T-helper 2 cell treated with Interferon-gamma antibody and Interleukin-4, amounts not matched to agents 5 μg/mL and 100 μg/mL, for 36 hours (primary cell): Measurements from ENCODE around the gene EVA1A.

Experiments
- DNase-seq: peaks from one replicate; pipeline ENCODE4 v3.0.0; 2021; ENCODE audit warnings: low spot score
- H3K27ac Mint-ChIP-seq: one replicate; pipeline ENCODE4 v1.8.0; 2021; ENCODE audit warnings: mild to moderate bottlenecking, mixed read lengths
- H3K27me3 Mint-ChIP-seq: one replicate; pipeline ENCODE4 v1.8.0; 2021; ENCODE audit warnings: low read depth, mixed read lengths
- H3K36me3 Mint-ChIP-seq: one replicate; pipeline ENCODE4 v1.8.0; 2021; ENCODE audit warnings: low read depth, mixed read lengths
- H3K4me1 Mint-ChIP-seq: one replicate; pipeline ENCODE4 v1.8.0; 2021; ENCODE audit warnings: low read depth, mixed read lengths
- H3K4me3 Mint-ChIP-seq: one replicate; pipeline ENCODE4 v1.8.0; 2022; ENCODE audit warnings: mild to moderate bottlenecking, moderate library complexity, mixed read lengths
- H3K9me3 Mint-ChIP-seq: one replicate; pipeline ENCODE4 v1.8.0; 2021; ENCODE audit warnings: mixed read lengths

The EVA1A gene

GRCh38 chr2:75549401-75550253, 11.1 kb downstream of the EVA1A start:
- Mint-ChIP-seq H3K4me1 (no peaks in the 10 kb centered on the region), H3K27me3 (peaks cover 32% of the 10 kb centered on the region), H3K27ac (no peak overlapping the region), H3K9me3 (no peaks in the 10 kb centered on the region), H3K36me3 (no peaks in the 10 kb centered on the region), H3K4me3 (no peak overlapping the region)
- no peak for DNase-seq

- no peak for DNase-seq
- H3K36me3 Mint-ChIP-seq, result no peaks in the 10 kb centered on the region
- H3K4me3 Mint-ChIP-seq, result no peak overlapping the region
- no peaks in the 10 kb centered on the region for H3K4me1 Mint-ChIP-seq
- H3K27me3 Mint-ChIP-seq, result peaks cover 29% of the 10 kb centered on the region
- H3K9me3 Mint-ChIP-seq, result no peaks in the 10 kb centered on the region
- H3K27ac Mint-ChIP-seq, result no peak overlapping the region
Measured at GRCh38 chr2:75548036-75548573, 12.6 kb downstream of the EVA1A start.

DNA sequence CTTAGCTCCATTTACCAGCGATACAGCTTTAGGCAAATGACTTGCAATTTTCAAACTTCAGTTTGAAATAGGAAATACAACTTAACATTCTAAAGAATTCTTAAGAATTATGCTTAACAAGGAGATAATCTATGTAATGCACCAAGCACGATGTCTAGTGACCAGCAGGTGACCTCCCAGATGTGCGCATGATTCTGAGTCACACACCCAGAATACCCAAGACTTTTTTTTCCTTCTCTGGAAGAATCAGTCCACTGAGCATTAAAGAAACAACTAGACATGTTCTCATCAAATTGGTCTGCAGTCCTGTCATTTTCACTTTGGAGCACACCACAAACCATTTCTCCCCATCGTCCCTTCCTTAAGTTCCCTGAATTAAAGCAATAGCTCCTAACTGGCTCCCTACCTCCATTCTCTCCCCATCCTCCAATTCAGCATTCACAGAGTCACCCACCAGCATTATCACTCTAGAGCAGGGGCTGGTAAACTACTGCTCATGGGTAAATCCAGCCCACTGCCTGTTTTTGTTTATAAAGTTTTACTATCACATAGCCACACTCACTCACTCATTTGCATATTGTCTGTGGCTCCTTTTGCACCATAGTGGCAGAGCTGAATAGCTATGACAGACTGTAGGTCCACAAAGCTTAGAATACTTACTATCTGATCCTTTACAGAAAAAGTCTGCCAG, 13.2 kb downstream of the EVA1A start:
- Mint-ChIP-seq H3K27ac (no peak overlapping the region), H3K9me3 (no peaks in the 10 kb centered on the region), H3K36me3 (no peaks in the 10 kb centered on the region), H3K4me3 (no peak overlapping the region), H3K27me3 (peaks cover 29% of the 10 kb centered on the region), H3K4me1 (no peaks in the 10 kb centered on the region)
- DNase-seq, result no peak

- H3K4me3 Mint-ChIP-seq, result no peak overlapping the region
- no peaks in the 10 kb centered on the region for H3K9me3 Mint-ChIP-seq
- peaks cover 18% of the 10 kb centered on the region for H3K27me3 Mint-ChIP-seq
- no peaks in the 10 kb centered on the region for H3K4me1 Mint-ChIP-seq
- no peak for DNase-seq
- H3K27ac Mint-ChIP-seq, result no peak overlapping the region
- H3K36me3 Mint-ChIP-seq, result no peaks in the 10 kb centered on the region
Measured at GRCh38 chr2:75545922-75546321, 14.8 kb downstream of the EVA1A start.

DNA sequence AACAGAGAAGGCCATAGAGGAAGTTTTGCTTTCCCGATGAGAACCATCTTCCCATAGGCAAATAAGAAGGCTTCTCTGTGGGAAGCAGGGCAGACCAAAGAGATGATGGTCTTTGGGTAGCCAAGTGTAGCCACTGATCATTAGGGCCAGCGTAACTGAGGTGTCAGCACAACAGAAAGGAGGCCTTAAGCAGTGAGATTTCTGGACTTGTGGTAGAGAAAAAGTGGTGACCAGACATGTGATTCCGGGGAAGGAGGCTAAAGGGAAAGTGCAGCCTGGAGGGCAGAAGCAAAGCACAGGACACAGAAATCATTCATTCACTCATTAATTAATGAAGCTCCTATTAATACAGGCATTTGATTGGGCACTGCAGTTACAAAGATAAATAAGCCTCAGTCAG, 15.4 kb downstream of the EVA1A start:
- Mint-ChIP-seq H3K4me1 (no peaks in the 10 kb centered on the region), H3K36me3 (no peaks in the 10 kb centered on the region)

DNA sequence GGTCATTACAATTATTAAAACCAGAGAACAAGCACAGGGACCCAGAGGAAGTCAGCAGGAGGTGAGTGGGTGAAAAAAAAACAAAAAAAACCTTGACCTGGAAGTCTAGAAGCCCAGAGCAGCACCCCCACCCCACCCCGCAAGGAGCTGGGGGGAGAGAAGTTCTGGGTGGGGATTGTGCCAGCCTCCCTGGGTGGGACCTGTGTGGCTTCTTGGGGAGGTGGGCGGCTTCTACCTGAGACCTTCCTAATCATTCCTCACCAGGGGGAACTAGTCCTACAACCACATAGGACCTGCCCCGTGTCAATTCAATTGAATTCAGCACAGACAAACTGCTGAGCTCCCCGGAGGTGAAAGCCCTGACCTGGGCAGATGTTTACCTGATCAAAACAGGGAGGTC, 17.3 kb downstream of the EVA1A start:
- Mint-ChIP-seq H3K36me3 (no peaks in the 10 kb centered on the region), H3K9me3 (no peaks in the 10 kb centered on the region), H3K27ac (no peak overlapping the region), H3K4me1 (no peaks in the 10 kb centered on the region), H3K4me3 (no peak overlapping the region), H3K27me3 (peaks cover 16% of the 10 kb centered on the region)
- DNase-seq, result no peak

More for the DNA sequence above, 15.4 kb downstream of the EVA1A start:
- Mint-ChIP-seq H3K27me3 (peaks cover 18% of the 10 kb centered on the region), H3K4me3 (no peak overlapping the region), H3K27ac (no peak overlapping the region), H3K9me3 (no peaks in the 10 kb centered on the region)
- no peak for DNase-seq

- Mint-ChIP-seq H3K4me1 (no peaks in the 10 kb centered on the region), H3K27me3 (peaks cover 8% of the 10 kb centered on the region), H3K27ac (no peak overlapping the region), H3K4me3 (no peak overlapping the region), H3K36me3 (no peaks in the 10 kb centered on the region), H3K9me3 (no peaks in the 10 kb centered on the region)
- no peak for DNase-seq
Measured at GRCh38 chr2:75541430-75541829, 19.3 kb downstream of the EVA1A start.

- Mint-ChIP-seq H3K27me3 (peaks cover 5% of the 10 kb centered on the region), H3K36me3 (no peaks in the 10 kb centered on the region), H3K9me3 (no peaks in the 10 kb centered on the region), H3K27ac (no peak overlapping the region), H3K4me3 (no peak overlapping the region), H3K4me1 (no peaks in the 10 kb centered on the region)
- no peak for DNase-seq
Measured at GRCh38 chr2:75540994-75541393, 19.7 kb downstream of the EVA1A start.

DNA sequence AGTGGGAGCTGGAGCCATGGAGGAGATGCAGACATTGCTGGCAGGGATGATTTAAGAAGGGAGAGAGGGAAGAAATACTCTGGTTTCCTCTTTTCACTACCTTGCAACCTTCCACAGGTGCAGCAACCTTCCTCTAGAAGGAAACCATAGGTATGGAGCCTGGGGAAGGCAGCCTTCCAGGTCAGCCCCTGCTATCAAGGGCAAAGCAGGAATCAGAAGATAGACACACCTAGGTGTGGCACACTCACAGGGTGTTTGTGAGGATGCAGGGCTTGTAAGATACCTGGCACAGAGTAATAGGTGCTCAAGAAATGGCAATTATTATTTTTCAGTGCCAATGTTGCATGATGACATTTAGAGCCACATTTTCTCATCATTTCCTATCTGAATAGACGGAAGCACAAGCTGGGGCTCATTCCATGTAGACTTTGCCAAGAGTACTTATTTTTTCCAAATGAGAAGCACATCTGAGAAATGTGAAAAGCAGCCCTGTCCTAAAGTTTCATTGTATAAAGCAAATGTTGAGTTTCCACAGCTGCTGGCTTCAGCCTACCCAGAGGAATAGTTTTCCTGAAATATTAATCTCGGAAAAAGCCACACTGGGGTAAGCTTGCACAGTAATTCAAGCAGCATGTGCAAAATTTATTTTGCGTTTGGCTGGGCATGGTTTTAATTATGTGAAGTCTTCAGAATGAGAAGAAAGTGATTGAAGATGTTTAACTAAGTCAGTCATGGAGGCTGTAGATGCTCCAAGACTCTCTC, 20.6 kb downstream of the EVA1A start:
- peaks cover 5% of the 10 kb centered on the region for H3K27me3 Mint-ChIP-seq
- no peaks in the 10 kb centered on the region for H3K9me3 Mint-ChIP-seq
- H3K36me3 Mint-ChIP-seq, result no peaks in the 10 kb centered on the region
- no peak overlapping the region for H3K27ac Mint-ChIP-seq
- no peaks in the 10 kb centered on the region for H3K4me1 Mint-ChIP-seq
- no peak for DNase-seq
- H3K4me3 Mint-ChIP-seq, result no peak overlapping the region

DNA sequence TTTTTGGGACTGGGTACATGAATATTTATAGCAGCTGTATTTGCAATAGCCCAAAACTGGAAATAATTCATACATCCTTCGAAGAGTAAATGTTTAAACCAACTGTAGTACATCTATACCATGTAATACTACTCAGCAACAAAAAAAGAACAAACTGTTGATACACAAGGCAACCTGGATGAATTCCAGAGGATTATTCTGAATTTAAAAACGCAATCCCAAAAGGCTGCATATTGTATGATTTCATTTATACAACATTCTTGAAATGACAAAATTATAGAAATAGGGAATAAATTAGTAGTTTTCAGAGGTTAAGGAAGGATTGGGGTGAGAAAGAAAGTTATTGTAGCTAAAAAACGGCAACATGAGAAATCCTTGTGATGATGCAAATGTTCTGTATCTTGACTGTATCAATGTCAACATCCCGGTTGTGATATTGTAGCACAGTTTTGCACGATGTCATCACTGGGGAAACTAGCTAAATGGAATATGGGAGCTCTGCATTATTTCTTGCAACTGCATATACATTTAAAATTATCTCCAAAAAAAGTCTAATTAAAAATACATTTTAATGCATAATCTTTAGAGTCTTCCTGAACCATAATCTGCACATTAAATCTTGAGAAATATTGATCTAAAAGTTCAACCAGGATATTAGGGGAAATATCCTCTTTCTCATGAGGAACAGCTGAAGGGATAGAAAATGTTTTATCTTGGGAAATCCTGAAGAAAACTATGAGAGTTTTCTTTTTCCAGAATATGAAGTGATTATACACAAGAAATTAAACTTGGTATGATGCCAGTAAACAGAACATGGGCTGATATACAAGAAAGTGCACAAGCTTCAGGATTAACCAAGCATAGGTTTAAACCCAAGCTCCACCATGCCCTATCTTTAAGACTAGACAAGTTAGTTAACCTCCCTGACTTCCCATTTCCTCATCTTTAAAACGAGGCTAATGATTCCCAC, 21.9 kb downstream of the EVA1A start:
- Mint-ChIP-seq H3K4me1 (no peaks in the 10 kb centered on the region), H3K27me3 (peaks cover 3% of the 10 kb centered on the region), H3K9me3 (no peaks in the 10 kb centered on the region), H3K27ac (no peak overlapping the region), H3K4me3 (no peak overlapping the region), H3K36me3 (no peaks in the 10 kb centered on the region)
- no peak for DNase-seq

DNA sequence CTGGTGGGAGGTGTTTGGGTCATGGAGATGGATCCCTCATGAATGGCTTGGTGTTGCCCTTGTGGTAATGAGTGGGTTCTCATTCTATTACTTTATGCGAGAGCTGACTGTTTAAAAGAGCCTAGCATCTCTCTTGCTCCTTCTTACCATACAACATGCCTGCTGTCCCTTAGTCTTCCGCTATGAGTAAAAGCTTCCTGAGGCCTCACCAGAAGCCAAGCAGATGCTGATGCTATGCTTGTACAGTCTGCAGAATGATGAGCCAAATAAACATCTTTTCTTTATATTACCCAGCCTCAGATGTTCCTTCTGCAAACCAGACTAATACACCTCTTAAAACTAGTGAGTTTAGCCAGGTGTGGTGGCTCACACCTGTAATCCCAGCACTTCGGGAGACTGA, 23.1 kb downstream of the EVA1A start:
- peaks cover 3% of the 10 kb centered on the region for H3K27me3 Mint-ChIP-seq
- no peak for DNase-seq
- H3K36me3 Mint-ChIP-seq, result no peaks in the 10 kb centered on the region
- H3K4me1 Mint-ChIP-seq, result no peaks in the 10 kb centered on the region
- H3K4me3 Mint-ChIP-seq, result no peak overlapping the region
- no peak overlapping the region for H3K27ac Mint-ChIP-seq
- no peaks in the 10 kb centered on the region for H3K9me3 Mint-ChIP-seq

DNA sequence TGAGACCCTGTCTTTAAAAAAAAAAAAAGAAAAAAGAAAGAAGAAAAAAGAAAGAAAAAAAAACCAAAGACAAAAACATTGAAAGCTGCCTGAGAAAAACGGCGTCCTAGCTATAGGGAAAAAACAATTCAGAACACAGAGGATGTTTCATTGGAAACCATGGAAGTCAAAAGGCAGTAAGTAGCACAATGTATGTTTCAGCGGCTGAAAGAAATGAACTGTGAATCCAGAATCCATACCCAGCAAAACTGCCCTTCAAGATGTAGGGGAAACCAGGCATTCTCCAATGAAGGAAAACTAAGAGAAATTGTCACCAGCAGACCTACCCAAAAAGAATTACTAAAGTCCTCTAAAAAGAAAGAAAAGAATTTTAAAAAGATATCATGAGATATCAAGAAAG, 27.6 kb downstream of the EVA1A start:
- DNase-seq, result no peak
- H3K27ac Mint-ChIP-seq, result no peak overlapping the region
- H3K36me3 Mint-ChIP-seq, result no peaks in the 10 kb centered on the region
- no peaks in the 10 kb centered on the region for H3K9me3 Mint-ChIP-seq
- no peaks in the 10 kb centered on the region for H3K4me1 Mint-ChIP-seq
- no peak overlapping the region for H3K4me3 Mint-ChIP-seq
- H3K27me3 Mint-ChIP-seq, result peaks cover 11% of the 10 kb centered on the region

- H3K36me3 Mint-ChIP-seq, result no peaks in the 10 kb centered on the region
- DNase-seq, result no peak
- no peak overlapping the region for H3K27ac Mint-ChIP-seq
- no peaks in the 10 kb centered on the region for H3K4me1 Mint-ChIP-seq
- H3K27me3 Mint-ChIP-seq, result peaks cover 16% of the 10 kb centered on the region
- no peak overlapping the region for H3K4me3 Mint-ChIP-seq
- no peaks in the 10 kb centered on the region for H3K9me3 Mint-ChIP-seq
Measured at GRCh38 chr2:75532488-75532887, 28.3 kb downstream of the EVA1A start.
